Measurements from ENCODE around the gene VDAC2. TPM values are rescaled to one million over a fixed set of nuclear protein-coding genes. Genes with fewer than 3 reads are reported as not detected.
"Not testable (repeated sequence)": the region's sequence is repeated elsewhere in the genome, so short reads cannot be mapped to it uniquely, and the experiment has no call there.

Gene VDAC2
- total RNA-seq, 2 donors from 2014 or later = 278 to 454 TPM

DNA sequence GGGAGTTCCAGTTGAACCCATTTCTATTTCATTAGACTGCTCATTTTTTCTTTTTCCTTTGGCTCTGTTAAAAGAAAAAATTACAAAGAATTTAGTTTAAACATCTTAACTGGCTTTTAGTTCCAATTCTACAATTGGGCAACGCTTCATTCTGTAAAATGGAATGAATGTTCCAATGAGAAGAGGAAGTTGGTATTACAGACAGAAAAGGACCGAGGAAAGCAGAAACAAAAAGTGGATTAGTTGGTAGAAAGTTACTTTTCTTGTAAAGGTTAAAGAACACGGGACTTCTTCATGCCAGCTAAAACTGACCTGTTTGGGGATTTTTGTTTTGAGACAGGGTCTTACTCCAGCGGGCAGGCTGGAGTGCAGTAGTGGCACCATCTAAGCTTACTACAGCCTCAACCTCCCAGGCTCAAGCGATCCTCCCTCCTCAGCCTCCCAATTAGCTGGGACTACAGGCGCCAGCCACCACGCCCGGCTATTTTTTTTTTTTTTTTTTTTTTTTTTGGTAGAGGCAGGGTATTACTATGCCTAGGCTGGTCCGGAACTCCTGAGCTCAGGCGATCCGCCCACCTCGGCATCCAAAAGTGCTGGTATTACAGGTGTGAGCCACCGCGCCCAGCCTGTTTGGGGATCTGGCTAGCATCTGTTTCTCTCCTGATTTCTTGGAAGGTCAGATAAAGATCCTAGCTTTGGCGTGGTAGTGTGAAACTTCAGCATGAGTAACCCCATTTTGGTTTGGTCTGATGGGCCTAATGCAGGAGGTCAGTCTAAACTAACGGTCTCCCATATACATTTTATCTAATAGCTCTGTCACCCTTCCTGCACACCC is 1.3 kb upstream of the VDAC2 start:
- no peak for DNase-seq (ENCODE audit: low spot score)

DNA sequence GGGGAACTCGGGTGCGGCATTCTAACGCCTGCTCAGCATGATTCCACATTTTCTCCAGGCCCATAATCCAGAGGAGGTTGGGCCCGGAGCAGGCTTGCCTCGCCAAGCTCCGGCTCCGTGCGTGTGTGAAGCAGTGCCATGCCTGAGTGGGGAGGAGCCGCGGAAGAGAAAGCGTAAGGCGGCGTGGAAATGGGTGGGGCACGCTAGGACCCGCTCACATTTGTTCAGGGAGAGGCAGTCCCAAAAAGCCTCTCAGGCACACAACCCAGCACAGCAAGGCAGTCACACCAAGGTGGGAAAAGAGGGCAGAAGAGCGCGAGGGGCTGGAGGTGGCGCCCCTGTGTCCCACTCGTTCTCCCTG is 695 bp upstream of the VDAC2 start:
- no peaks in the 10 kb centered on the region for H3K9me3 ChIP-seq
- no peaks in the 10 kb centered on the region for H3K27me3 ChIP-seq
- H3K36me3 ChIP-seq = peaks cover 33% of the 10 kb centered on the region
- peak overlapping the region; percentile 98 to 99 for H3K27ac ChIP-seq
- H3K4me1 ChIP-seq = peaks cover 0 to 37% of the 10 kb centered on the region in 2 donors
- peak overlapping the region; percentile 73 to 90 for H3K4me3 ChIP-seq
- TF ChIP-seq, protein P1, sequence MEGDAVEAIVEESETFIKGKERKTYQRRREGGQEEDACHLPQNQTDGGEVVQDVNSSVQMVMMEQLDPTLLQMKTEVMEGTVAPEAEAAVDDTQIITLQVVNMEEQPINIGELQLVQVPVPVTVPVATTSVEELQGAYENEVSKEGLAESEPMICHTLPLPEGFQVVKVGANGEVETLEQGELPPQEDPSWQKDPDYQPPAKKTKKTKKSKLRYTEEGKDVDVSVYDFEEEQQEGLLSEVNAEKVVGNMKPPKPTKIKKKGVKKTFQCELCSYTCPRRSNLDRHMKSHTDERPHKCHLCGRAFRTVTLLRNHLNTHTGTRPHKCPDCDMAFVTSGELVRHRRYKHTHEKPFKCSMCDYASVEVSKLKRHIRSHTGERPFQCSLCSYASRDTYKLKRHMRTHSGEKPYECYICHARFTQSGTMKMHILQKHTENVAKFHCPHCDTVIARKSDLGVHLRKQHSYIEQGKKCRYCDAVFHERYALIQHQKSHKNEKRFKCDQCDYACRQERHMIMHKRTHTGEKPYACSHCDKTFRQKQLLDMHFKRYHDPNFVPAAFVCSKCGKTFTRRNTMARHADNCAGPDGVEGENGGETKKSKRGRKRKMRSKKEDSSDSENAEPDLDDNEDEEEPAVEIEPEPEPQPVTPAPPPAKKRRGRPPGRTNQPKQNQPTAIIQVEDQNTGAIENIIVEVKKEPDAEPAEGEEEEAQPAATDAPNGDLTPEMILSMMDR (IDR thresholded peaks at IDR 0.05) = no peak
- DNase-seq (ENCODE audit: low spot score) = peak; percentile 91

More for the DNA sequence above, 1.3 kb upstream of the VDAC2 start:
- TF ChIP-seq, protein P1 (IDR thresholded peaks at IDR 0.05) = no peak
- no peaks in the 10 kb centered on the region for H3K9me3 ChIP-seq
- peaks cover 27% of the 10 kb centered on the region for H3K36me3 ChIP-seq
- peak overlapping the region; percentile 73 to 90 for H3K4me3 ChIP-seq
- H3K27ac ChIP-seq = peak overlapping the region; percentile 98 to 99
- peaks cover 0 to 31% of the 10 kb centered on the region in 2 donors for H3K4me1 ChIP-seq
- H3K27me3 ChIP-seq = no peaks in the 10 kb centered on the region

DNA sequence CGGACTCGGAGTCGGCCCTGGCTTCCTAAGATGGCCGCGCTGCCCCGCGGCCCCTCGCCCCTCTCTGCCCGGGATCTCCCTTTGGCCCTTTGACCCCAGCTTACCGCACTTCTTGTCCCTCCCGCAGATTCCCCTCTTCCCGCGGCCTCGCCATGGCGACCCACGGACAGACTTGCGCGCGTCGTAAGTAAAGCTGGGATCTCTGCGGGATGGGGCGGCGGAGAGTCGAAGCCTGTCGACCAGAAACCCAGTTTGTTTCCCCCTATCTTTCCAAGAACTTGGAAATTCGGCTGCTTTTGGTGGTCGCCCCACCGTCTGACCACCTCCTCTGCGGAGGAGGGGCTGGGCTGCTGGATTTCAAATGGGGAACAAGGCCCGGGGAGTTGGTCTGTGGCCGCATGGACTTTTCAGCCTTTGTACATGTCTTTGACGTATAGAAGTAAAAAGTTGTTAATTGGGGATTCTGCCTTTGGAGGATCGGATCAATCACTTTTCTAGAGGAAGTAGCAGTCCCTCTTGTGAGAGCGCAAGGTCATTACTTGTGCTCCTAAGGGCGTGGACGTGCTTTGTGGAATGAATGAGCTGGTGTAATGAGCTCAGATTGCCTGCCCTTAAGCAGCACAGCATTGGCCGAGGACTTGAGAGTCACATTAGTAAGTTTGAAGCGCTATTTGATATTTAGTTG is 553 bp downstream of the VDAC2 start:
- no peaks in the 10 kb centered on the region for H3K27me3 ChIP-seq
- no peak for DNase-seq (ENCODE audit: low spot score)
- H3K36me3 ChIP-seq = peaks cover 45% of the 10 kb centered on the region
- H3K4me3 ChIP-seq = peak overlapping the region; percentile 73 to 90
- TF ChIP-seq, protein P1 (IDR thresholded peaks at IDR 0.05) = no peak
- peak overlapping the region; percentile 98 to 99 for H3K27ac ChIP-seq
- H3K9me3 ChIP-seq = no peaks in the 10 kb centered on the region
- peaks cover 0 to 43% of the 10 kb centered on the region in 2 donors for H3K4me1 ChIP-seq

DNA sequence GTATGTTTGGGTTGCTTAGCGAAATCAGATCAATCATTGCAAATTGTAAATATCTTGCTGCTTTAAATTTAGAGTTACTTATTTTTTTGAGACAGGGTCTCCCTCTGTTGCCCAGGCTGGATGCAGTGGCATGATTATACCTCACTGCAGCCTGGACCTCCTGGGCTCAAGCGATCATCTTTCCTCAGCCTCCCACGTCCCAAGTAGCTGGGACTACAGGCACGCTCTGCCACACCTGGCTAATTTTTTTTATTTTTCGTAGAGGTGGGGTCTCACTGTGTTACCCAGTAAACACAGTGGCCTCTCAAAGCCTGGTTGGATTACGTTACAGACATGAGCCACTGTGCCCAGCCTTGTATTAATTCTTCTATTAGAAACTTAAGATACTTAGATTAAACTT is 1.7 kb downstream of the VDAC2 start:
- H3K27ac ChIP-seq = peak overlapping the region in 1 of 2 donors; percentile 98

DNA sequence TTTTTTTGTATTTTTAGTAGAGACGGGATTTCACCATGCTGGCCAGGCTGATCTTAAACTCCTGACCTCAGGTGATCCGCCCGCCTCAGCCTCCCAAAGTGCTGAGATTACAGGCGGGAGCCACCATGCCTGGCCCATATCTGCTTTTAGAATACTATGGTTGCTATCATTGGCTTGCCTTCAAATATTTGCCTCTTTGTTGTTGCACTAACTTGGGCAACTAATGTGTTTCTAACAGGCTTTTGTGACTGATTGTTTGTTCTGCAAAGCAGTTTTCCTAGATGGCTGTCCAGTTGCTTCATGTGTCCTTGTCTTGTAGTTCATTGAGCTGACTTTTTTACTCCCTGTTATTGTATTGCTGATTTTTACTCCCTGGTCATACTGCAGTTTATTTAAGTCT is 9.7 kb downstream of the VDAC2 start:
- TF ChIP-seq, protein P1 (IDR thresholded peaks at IDR 0.05) = no peak
- Histone ChIP-seq H3K27me3 (no peaks in the 10 kb centered on the region), H3K4me1 (peaks cover 0 to 58% of the 10 kb centered on the region in 2 donors), H3K9me3 (no peaks in the 10 kb centered on the region), H3K27ac (no peak overlapping the region), H3K4me3 (no peak overlapping the region), H3K36me3 (peaks cover 91% of the 10 kb centered on the region)
- no peak for DNase-seq (ENCODE audit: low spot score)

More for the DNA sequence above, 1.7 kb downstream of the VDAC2 start:
- Histone ChIP-seq H3K36me3 (peaks cover 57% of the 10 kb centered on the region), H3K4me1 (peaks cover 0 to 55% of the 10 kb centered on the region in 2 donors), H3K4me3 (peak overlapping the region in 1 of 2 donors; percentile 73), H3K9me3 (no peaks in the 10 kb centered on the region), H3K27me3 (no peaks in the 10 kb centered on the region)
- DNase-seq (ENCODE audit: low spot score) = no peak
- TF ChIP-seq, protein P1 (IDR thresholded peaks at IDR 0.05) = no peak

DNA sequence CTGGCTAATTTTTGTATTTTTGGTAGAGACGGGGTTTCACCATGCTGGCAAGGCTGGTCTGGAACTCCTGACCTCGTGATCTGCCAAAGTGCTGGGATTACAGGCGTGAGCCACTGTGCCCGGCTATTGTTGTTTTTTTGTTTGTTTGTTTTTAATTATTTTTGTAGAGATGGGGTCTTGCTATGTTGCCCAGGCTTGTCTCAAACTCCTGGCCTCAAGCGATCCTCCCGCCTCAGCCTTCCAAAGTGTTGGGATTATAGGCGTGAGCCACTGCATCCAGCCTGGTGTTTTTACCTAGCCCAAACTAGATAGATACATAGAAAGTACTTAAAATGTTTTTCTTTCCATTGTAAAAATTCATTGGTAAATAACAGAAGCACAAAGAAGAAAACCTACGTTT is 10.9 kb downstream of the VDAC2 start:
- not testable (repeated sequence) for H3K9me3 ChIP-seq; H3K4me3 ChIP-seq; H3K27ac ChIP-seq; DNase-seq (ENCODE audit: low spot score); H3K27me3 ChIP-seq
- peaks cover 81% of the 10 kb centered on the region for H3K36me3 ChIP-seq
- peaks cover 0 to 66% of the 10 kb centered on the region in 2 donors for H3K4me1 ChIP-seq

Measured in right atrium auricular region (tissue), 2 donors.